HepG2 (cell line): ENCODE measurements around the gene IL17C. TPM values are rescaled to one million over a fixed set of nuclear protein-coding genes. Genes with fewer than 3 reads are reported as not detected.

Experiments
- ELF3 ChIP-seq: IDR thresholded peaks from 2 replicates; pipeline ENCODE4 v1.6.1; 2016; ENCODE audit warnings: missing genetic modification reagents, missing compliant biosample characterization
- FLYWCH1 ChIP-seq: sonication (generic); formaldehyde crosslinking; IDR thresholded peaks from 2 replicates; pipeline ENCODE4 v1.8.1; 2023; ENCODE audit warnings: mild to moderate bottlenecking, missing genetic modification reagents
- IRX3 ChIP-seq: sonication (generic); formaldehyde crosslinking; IDR thresholded peaks from 2 replicates; pipeline ENCODE4 v1.8.1; 2023; ENCODE audit warnings: mild to moderate bottlenecking, low read depth, missing genetic modification reagents, borderline replicate concordance
- MIXL1 ChIP-seq: IDR thresholded peaks from 2 replicates; pipeline ENCODE4 v1.6.1; 2016
- PAWR ChIP-seq: sonication (generic); formaldehyde crosslinking; IDR thresholded peaks from 2 replicates; pipeline ENCODE4 v1.4.0; 2020; ENCODE audit warnings: missing genetic modification reagents, mild to moderate bottlenecking, borderline replicate concordance
- RAD51 ChIP-seq: fragments of 450-650 bp; IDR thresholded peaks from 2 replicates; pipeline ENCODE4 v1.6.1; 2016; ENCODE audit warnings: borderline replicate concordance
- RCOR2 ChIP-seq: IDR thresholded peaks from 2 replicates; pipeline ENCODE4 v1.6.1; 2016; ENCODE audit warnings: missing biosample characterization, missing genetic modification reagents
- RFX1 ChIP-seq: fragments of 450-650 bp; IDR thresholded peaks from 2 replicates; pipeline ENCODE4 v1.6.1; 2017
- U2AF2 ChIP-seq: fragments of 200-400 bp; formaldehyde crosslinking; IDR thresholded peaks from 2 replicates; pipeline ENCODE4 v1.6.1; 2017; ENCODE audit warnings: low read depth, mild to moderate bottlenecking, low read length
- XBP1 ChIP-seq: sonication (generic); formaldehyde crosslinking; IDR thresholded peaks from 2 replicates; pipeline ENCODE4 v1.5.0; 2020; ENCODE audit warnings: missing genetic modification reagents
- ZBTB38 ChIP-seq: sonication (generic); formaldehyde crosslinking; IDR thresholded peaks from 2 replicates; pipeline ENCODE4 v1.5.1; 2020; ENCODE audit warnings: mild to moderate bottlenecking, missing genetic modification reagents
- ZNF205 ChIP-seq: IDR thresholded peaks from 2 replicates; pipeline ENCODE4 v1.6.1; 2018; ENCODE audit warnings: missing biosample characterization, missing genetic modification reagents
- ZNF501 ChIP-seq: sonication (generic); formaldehyde crosslinking; IDR thresholded peaks from 2 replicates; pipeline ENCODE4 v1.5.1; 2020; ENCODE audit warnings: mild to moderate bottlenecking, moderate library complexity, missing genetic modification reagents
- ZNF530 ChIP-seq: sonication (generic); formaldehyde crosslinking; IDR thresholded peaks from 2 replicates; pipeline ENCODE4 v1.5.0; 2020; ENCODE audit warnings: low read depth, mild to moderate bottlenecking, missing genetic modification reagents
- ZNF83 ChIP-seq: sonication (generic); formaldehyde crosslinking; IDR thresholded peaks from 2 replicates; pipeline ENCODE4 v1.4.0; 2020; ENCODE audit warnings: missing genetic modification reagents, mild to moderate bottlenecking, borderline replicate concordance
- polyA plus RNA-seq, 8 experiments: library from polyadenylated mRNA; depleted of rRNA in 3 of 8; stranded (reverse) in 7 of 8; unstranded in 1 of 8; fragments of >200 nt; fragmentation: Illumina TruSeq in 4 of 8; extraction: Trizol in 4 of 8; gene quantifications; 2 replicates each; pipeline versions ENCODE4 v1.2.1 to v1.2.3, GENCODE V29; 2011 to 2016; ENCODE audit warnings: low read depth in 4 of 8, missing spikeins in 1 of 8, mixed read lengths in 1 of 8; ENCODE audit not compliant: insufficient read depth in 1 of 8
- total RNA-seq, 5 experiments: library from RNA; depleted of rRNA; stranded (reverse); fragments of >200 nt; fragmentation: Illumina TruSeq; extraction: Trizol; gene quantifications; 2 replicates each; pipeline ENCODE4 v1.2.3, GENCODE V29; 2016; ENCODE audit warnings: low read depth in 1 of 5
- TF ChIP-seq, protein P1 (sequence below): sonication (generic); formaldehyde crosslinking; IDR thresholded peaks from 2 replicates; pipeline ENCODE4 v1.9.0; 2021; ENCODE audit warnings: mild to moderate bottlenecking, missing genetic modification reagents
- TF ChIP-seq, protein P2 (sequence below): sonication (generic); formaldehyde crosslinking; IDR thresholded peaks from 2 replicates; pipeline ENCODE4 v1.4.0; 2020; ENCODE audit warnings: missing genetic modification reagents
- TF ChIP-seq, protein P3 (sequence below): sonication (generic); formaldehyde crosslinking; IDR thresholded peaks from 2 replicates; pipeline ENCODE4 v1.4.0; 2020; ENCODE audit warnings: missing genetic modification reagents, low read depth, mild to moderate bottlenecking, borderline replicate concordance

Gene IL17C
- total and polyA plus RNA-seq, 2 of the 13 experiments (the other 11 are each of a cell fraction or from before 2014, with no cell fraction given) = not detected

DNA sequence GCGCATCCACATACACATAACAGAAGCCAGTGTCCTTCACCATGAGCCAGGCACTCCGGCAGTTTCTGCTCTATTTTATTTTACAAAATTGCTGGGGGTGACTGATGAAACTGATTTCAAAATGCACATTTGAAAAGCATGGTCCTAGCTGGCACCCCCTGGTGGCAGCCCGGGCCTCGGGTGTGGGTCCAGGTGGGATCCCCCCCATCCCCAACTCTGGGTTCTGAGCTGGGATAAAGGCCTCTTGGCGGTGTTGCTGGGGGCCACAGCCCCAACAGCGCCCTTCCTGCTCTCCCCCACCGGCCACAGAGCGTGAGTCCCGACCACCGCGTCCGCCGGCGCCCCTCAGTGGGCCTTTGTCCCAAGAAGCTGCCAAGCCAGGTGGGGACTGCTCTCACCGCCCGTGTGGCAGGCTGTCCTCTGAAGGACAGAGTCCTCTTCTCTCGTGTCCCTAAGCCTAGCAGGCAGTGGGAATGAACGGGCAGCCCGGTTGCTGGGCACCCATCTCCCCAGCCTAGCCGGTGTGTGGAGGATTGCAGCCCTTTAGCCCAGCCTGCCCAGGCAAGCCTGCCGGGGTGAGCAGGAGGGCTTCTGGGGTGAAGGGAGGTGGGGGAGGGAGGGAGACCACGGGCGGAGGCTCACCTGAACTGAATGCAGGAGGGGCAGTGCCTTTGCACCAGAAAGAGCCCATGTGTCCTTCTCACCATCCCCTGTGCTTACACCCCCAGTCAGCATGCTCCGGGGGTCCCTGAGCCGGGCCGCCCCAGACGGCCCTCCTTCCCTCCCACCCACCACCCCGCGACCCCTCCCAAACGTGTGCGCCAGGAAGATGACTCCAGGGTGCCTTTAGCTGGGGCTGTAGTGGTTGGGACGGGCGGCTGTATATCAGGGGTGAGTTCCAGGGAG is 47.0 kb downstream of the IL17C start (continued):
- TF ChIP-seq, protein P1, sequence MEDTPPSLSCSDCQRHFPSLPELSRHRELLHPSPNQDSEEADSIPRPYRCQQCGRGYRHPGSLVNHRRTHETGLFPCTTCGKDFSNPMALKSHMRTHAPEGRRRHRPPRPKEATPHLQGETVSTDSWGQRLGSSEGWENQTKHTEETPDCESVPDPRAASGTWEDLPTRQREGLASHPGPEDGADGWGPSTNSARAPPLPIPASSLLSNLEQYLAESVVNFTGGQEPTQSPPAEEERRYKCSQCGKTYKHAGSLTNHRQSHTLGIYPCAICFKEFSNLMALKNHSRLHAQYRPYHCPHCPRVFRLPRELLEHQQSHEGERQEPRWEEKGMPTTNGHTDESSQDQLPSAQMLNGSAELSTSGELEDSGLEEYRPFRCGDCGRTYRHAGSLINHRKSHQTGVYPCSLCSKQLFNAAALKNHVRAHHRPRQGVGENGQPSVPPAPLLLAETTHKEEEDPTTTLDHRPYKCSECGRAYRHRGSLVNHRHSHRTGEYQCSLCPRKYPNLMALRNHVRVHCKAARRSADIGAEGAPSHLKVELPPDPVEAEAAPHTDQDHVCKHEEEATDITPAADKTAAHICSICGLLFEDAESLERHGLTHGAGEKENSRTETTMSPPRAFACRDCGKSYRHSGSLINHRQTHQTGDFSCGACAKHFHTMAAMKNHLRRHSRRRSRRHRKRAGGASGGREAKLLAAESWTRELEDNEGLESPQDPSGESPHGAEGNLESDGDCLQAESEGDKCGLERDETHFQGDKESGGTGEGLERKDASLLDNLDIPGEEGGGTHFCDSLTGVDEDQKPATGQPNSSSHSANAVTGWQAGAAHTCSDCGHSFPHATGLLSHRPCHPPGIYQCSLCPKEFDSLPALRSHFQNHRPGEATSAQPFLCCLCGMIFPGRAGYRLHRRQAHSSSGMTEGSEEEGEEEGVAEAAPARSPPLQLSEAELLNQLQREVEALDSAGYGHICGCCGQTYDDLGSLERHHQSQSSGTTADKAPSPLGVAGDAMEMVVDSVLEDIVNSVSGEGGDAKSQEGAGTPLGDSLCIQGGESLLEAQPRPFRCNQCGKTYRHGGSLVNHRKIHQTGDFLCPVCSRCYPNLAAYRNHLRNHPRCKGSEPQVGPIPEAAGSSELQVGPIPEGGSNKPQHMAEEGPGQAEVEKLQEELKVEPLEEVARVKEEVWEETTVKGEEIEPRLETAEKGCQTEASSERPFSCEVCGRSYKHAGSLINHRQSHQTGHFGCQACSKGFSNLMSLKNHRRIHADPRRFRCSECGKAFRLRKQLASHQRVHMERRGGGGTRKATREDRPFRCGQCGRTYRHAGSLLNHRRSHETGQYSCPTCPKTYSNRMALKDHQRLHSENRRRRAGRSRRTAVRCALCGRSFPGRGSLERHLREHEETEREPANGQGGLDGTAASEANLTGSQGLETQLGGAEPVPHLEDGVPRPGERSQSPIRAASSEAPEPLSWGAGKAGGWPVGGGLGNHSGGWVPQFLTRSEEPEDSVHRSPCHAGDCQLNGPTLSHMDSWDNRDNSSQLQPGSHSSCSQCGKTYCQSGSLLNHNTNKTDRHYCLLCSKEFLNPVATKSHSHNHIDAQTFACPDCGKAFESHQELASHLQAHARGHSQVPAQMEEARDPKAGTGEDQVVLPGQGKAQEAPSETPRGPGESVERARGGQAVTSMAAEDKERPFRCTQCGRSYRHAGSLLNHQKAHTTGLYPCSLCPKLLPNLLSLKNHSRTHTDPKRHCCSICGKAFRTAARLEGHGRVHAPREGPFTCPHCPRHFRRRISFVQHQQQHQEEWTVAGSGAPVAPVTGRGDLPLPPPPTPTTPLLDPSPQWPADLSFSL = no peak
- TF ChIP-seq PAWR (CRISPR knock-in tag) (no peak), RFX1 (no peak), U2AF2 (no peak), ZNF501 (no peak), ZNF530 (CRISPR knock-in tag) (no peak), ZNF205 (CRISPR knock-in tag) (no peak), IRX3 (CRISPR knock-in tag) (no peak), ELF3 (CRISPR knock-in tag) (no peak), FLYWCH1 (CRISPR knock-in tag) (0 out of 2 replicates have a peak, but pooled peaks have one; percentile 50), ZNF83 (CRISPR knock-in tag) (0 out of 2 replicates have a peak, but pooled peaks have one; percentile 53), XBP1 (CRISPR knock-in tag) (no peak), MIXL1 (CRISPR knock-in tag) (no peak), RAD51 (no peak), ZBTB38 (no peak), RCOR2 (CRISPR knock-in tag) (no peak)
- TF ChIP-seq, protein P2, sequence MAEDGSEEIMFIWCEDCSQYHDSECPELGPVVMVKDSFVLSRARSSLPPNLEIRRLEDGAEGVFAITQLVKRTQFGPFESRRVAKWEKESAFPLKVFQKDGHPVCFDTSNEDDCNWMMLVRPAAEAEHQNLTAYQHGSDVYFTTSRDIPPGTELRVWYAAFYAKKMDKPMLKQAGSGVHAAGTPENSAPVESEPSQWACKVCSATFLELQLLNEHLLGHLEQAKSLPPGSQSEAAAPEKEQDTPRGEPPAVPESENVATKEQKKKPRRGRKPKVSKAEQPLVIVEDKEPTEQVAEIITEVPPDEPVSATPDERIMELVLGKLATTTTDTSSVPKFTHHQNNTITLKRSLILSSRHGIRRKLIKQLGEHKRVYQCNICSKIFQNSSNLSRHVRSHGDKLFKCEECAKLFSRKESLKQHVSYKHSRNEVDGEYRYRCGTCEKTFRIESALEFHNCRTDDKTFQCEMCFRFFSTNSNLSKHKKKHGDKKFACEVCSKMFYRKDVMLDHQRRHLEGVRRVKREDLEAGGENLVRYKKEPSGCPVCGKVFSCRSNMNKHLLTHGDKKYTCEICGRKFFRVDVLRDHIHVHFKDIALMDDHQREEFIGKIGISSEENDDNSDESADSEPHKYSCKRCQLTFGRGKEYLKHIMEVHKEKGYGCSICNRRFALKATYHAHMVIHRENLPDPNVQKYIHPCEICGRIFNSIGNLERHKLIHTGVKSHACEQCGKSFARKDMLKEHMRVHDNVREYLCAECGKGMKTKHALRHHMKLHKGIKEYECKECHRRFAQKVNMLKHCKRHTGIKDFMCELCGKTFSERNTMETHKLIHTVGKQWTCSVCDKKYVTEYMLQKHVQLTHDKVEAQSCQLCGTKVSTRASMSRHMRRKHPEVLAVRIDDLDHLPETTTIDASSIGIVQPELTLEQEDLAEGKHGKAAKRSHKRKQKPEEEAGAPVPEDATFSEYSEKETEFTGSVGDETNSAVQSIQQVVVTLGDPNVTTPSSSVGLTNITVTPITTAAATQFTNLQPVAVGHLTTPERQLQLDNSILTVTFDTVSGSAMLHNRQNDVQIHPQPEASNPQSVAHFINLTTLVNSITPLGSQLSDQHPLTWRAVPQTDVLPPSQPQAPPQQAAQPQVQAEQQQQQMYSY (CRISPR knock-in tag) = no peak
- TF ChIP-seq, protein P3, sequence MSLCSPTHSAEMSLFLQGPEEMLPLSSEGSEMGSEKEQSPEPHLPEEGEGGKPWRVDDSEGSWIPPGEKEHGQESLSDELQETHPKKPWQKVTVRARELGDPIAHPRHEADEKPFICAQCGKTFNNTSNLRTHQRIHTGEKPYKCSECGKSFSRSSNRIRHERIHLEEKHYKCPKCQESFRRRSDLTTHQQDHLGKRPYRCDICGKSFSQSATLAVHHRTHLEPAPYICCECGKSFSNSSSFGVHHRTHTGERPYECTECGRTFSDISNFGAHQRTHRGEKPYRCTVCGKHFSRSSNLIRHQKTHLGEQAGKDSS = no peak
